HG03342 (cell line): ENCODE data around the gene IGIP.
A peak's percentile ranks its signal among the peaks of the same experiment; 100 is the strongest.

Experiments
- ATAC-seq: cut with Tn5 transposase; IDR thresholded peaks from one replicate; pipeline ENCODE4 v1.9.1; 2021; ENCODE audit warnings: mild to moderate bottlenecking, moderate library complexity; ENCODE audit not compliant: unreplicated experiment

Gene IGIP

DNA sequence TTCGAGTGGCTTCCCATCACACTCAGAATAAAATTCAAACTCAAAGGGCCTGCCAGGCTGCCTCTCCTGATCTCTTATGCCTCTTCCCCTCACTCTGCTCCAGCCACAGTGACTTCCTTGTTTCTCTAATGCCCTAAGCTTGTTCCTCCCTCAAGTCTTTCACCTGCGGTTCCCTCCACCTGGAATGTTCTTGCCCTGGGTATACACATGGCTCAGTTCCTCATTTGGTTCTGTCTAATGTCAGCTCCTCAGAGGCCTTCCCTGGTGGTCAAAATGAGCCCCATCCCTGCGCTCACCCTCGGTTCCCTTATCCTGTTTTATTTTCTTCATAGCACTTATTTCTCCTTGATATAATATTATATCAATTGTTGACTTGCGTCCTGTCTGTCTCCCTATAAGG, 36.5 kb downstream of the IGIP start:
- ATAC-seq, result no peak

DNA sequence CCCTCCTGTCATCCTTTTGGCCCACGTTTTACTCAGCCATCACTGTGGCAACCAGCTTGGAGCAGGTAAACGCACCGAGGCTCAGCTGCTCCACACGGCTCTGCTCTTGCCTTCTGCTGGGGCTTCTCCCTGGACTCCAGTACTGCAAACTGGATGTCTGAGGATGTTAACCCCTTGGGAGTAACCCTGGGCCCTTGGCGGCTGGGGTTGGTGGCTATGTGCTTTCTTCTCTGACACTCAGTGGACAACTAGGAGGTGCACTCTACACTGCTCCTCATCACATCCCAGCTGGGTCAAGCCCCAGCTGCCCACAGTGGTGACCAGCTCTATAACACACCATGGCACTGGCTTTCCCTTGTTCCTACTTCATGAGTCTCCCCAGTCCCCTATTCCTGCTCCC, 37.0 kb downstream of the IGIP start:
- ATAC-seq, result no peak

DNA sequence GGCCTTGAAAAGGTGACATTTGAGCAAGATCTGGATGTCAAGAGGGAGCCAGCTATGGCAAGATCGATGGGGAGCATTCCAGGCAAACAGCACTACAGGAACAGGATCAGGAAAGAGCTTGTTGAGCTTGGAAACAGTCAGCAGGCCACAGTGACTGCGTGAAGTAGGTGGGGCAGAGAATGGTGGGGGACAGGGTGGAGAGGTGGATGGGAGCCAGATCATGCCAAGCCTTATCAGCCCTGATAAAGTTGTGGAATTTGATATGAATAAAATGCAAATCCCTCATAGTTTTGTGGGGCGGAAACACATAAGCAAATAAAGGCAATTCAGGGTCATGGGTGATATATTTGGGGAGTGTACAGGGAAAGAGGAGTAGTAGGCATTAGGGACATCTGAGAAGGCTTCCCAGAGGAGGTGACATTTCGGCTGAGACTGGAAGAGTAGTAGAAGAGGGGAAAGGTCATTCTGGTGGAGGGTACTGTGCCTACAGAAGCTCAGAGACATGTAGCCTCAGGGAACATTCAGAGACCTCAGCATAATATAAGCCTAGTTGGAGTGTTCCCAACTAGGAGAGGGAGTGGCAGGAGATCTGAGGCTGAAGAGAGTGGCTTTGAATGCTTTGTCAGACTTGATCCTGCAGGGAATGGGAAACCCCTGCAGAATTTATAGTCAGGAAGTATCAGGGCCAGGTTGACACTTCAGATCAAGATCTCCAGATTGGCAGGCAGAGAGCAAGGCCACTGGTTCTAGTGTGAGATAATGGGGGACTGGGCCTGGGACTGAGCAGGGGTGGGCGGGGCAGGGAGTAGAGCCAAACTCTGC, 39.6 kb downstream of the IGIP start:
- no peak for ATAC-seq

DNA sequence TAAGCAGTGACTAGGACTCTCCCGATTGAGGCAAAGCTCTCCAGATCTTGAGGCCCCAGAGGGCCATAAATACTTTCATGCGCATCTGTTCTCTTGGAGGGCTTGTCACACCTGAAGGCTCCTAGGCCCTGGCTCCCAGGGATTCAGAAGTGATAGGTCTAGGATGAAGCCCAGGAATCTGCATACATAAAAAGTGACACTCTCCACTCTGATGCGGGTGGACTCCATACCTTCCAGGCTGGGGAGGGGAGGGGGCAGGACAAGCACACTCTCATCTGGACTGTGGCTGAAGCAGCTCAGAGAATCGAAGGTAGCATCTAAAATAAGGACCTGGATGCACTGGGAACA, 40.2 kb downstream of the IGIP start:
- ATAC-seq, result no peak

DNA sequence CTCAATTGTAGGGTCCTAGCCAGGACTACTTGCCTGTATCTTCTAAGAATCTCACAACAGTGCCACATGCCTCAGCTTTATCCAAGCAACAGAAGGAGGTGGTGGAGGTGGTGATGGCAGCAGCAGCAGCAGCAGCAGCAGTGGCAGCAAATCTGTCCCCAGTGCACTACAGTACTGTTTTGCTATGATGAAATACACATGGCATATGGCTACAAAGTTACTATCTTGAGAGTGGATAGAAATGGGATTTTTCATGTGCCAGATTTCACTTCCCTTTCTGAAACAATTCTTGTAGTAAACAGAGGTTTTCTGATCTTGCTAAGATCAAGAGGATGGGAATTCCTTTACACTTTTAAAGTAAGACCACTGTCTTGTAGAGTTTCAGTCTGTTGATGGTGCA, 41.2 kb downstream of the IGIP start:
- no peak for ATAC-seq

DNA sequence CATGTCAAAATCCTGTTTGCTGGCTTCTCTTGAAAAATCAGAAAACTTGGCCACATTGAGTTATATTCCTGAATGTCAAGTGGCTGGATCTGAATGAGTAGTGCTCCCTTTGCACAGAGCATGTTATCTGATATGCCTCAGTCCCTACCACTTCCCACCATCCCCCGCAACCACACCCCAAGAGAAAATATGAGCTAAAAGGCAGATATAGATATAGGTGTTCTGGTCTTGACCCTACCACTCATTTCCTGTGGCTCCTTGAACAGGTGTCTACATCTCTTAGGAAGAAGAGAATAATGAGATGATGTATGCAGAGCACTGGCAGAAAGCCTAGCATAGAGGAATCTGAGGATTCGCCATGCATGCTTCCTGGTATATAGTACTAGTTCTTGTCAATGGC, 42.6 kb downstream of the IGIP start:
- no peak for ATAC-seq

DNA sequence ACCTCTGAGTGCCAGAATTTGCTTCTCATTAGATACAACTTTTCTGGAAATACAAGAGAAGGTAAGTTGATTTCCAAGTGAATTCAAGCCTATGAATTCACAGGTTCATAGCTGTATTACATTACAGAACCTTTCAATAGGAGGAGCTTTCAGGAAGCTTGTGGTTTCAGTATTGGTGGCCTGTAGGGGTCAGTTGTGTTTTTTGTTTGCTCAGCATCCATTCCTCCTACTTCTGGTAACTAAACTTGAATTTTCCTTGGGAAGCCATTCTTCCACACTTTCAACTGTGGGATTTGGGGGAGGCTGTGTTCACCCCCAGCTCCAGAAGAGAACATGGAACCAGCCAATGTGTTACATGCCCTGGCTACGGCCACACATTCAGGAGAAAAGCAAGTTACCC, 43.7 kb downstream of the IGIP start:
- ATAC-seq, result no peak

DNA sequence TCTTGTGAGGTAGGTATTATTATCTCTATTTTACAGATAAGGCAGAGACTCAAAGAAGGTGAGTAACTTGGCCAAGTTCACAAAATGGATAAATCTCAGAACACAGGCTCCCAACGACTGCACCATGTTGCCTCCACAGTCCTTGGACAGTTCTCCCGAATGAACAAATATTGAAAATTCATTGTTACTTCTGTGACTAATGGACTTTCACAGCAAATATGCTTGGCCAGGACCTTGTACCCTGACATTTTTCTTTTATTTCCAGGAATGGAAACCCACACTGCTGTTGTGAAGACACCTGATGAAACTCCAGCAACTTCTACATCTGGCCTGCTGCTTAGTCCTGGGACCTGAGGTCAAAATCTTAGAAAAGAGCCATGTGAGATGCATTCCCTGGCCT, 46.7 kb downstream of the IGIP start:
- no peak for ATAC-seq

DNA sequence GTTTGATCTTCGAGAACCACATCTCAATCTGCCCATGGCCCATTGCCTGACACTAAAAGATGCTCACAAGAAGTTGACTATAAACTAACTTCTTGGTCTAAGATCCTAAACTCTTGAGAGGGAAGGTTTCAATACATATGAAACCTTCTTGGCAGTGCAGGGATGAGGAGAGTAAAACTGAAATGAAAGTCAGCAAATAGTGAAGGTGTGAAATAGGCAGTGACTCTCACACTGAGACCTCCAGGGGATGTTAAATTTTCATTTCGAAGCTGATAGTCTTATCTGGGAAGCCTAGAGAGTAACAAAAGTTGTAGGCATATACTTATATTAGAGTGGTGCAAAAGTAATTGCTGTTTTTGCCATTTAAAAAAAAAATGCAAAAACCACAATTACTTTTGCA, 48.3 kb downstream of the IGIP start:
- no peak for ATAC-seq

DNA sequence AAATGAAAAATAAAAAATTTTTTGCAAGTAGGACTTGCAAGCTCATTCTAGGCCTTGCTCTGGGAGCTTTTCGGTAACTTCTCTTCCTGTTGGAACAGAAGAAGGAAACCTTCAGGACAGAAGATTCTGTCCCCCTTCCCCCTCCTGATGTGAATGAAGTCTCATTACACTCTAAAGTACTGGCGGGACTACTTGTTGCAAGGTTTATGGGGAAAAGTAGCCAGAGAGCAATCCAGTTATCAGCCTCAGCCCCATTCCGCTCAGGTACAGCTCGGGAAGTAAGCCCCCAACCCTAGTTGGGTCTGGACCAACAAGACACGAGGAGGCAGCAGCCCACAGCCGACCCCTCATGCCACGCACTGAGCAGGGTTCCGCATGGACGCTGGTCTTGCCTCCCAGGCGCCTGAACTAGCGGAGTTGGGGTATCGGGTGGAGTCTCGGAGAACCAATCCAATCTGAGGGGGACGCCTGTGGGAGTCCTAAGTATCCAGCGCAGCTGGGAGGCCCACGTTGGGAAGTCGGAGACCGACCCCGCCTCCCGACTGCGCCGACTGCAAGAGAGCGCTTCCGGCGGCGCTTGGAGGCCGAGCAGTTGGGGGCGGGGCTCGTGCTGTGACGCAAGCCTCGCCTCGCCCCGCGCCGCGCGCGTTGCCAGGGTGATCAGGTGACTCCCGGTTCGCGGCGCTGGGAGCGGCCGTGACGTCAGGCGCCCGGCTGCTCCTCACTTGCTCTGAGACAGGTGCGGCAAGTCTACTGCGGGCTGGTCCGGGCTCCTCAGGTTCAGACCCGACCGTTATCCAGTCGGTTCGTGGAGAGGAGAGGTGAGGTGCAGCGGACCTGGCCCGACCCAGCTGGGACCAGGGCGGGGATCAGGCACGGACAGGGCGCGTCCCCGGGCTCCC, 49.0 kb downstream of the IGIP start, which contains the start of gene CYSTM1:
Gene CYSTM1 (plus strand): TSS at position 724 of the 902 bp plus-strand sequence. CDS start 19,278 bp downstream, outside the sequence.
- peak; percentile 89 for ATAC-seq

DNA sequence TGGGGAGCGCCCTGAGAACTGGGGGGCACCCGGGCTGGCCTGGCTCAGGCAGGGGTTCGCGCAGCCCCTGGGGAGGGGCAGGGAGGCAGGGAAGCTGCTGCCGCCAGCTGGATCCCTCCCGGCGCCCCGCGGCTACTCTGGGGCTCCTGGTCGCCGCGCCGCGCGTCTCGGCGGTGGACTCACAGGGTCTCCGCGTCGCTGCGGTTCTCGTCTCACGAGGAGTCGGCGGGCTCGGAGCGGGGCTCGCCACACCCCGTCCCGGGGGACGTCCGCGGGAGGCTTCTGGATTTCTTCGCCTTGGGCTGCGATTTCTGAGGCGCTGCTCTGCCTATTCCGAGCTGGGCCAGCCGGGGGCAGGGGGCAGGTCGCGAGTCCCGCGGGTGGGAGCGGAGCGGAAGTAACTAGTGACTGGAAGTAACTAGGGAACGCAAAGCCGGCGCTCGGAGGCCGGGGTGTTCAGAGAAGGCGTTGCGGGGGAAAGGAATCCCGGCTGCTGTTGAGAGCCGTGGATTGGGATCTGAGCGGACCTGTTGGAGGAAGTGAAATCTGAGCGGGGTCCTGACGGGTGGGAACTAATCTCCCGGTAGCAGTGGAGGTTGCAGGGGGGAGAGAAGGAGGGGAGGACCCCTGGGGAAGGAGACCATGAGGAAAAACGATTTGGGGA, 49.8 kb downstream of the IGIP start:
- ATAC-seq, result peak; percentile 54

DNA sequence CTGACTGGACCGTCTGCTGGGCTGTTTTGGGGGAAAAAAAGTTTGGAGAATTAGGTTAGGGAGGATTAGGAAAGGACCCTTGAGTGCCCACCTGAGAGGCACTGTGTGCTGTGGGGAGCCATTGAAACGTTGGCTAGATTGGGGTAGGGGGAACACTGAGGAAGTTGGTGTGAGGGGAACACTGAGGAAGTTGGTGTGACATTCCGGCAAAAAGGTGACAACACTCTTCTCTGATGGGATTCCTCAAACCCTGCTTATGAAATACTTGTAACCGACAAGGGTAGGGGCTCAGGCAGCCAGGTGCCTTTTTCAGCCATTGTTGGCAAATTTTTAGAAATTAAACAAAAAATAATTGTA, 50.3 kb downstream of the IGIP start:
- ATAC-seq, result no peak

DNA sequence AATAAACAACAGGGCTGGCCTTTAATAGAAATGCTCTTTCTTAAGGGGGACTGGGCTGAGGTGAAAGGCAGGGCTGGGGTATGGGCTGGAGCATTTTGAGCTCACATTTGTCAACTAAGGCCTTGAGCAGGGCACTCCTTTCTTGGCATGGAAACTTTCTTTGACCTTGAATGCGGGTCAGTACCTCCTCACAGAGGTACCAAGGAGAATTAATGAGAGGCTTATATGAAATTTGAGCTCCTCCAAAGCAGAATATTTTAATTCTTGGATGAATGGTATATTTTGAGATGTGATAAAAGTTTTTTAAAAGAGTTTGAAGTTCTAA, 52.3 kb downstream of the IGIP start:
- no peak for ATAC-seq

DNA sequence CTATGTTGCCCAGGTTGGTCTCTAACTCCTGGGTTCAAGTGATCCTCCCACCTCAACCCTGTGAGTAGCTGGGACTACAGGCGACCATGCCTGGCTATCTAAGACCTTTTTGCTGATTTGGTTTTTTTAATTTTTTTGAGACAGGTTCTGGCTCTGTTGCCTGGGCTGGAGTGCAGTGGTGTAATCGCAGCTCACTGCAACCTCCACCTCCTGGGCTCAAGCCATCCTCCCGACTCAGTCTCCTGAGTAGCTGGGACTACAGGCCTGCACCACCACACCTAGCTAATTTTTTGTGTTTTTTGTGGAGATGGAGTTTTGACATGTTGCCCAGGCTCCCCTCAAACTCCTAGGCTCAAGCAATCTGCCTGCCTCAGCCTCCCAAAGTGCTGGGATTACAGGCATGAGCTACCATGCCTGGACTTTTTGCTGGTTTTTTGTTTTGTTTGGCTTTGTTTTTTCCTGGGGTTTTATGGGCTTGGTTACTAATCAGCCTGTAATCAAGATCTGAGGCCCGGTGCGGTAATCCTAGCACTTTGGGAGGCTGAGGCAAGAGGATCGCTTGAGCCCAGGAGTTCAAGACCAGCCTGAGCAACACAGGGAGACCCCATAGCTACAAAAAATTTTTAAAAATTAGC, 52.9 kb downstream of the IGIP start:
- no peak for ATAC-seq
